Choroid plexus epithelial cell (primary cell): ENCODE measurements around the gene AUH.

Experiments
- DNase-seq: peaks from one replicate; pipeline ENCODE4 v3.0.0-alpha.2; 2010; ENCODE audit warnings: low read depth
- H3K4me3 ChIP-seq: 2 replicates; pipeline ENCODE4 v1.5.1; 2011; ENCODE audit warnings: low read depth, mild to moderate bottlenecking, control low read depth, low read length, moderate library complexity
- CTCF ChIP-seq: conservative IDR thresholded peaks from 2 replicates; pipeline ENCODE4 v1.5.1; 2011; ENCODE audit warnings: low read depth, mild to moderate bottlenecking, control low read depth, inconsistent platforms, low read length, moderate library complexity

AUH gene

DNA sequence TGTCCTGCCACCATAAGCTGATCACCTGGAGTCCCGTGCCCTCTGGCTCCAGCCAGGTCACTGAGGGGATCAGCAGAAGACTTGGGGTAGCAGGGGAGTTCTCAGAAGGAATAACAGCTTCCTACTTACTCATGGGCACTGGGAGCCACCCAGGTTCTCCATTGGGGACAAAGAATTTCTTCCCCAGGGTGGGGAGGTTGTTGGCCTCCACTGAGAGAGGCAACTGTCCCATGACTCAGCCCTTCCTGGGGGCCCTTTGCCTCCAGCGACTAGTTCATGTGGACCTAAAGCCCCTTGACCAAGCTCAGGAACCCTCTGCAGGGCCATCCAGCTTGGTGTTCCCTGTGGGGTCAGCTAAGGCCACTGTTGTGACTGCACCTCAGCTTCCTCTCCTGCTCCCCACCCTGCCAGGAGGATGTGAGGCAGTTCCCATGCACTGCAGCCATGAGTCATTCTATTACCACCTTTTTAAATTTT is 175.0 kb downstream of the AUH start:
- DNase-seq: no peak
- TF ChIP-seq CTCF: no peak
- no peak overlapping the region for H3K4me3 ChIP-seq

- TF ChIP-seq CTCF: no peak
- H3K4me3 ChIP-seq: no peak overlapping the region
- no peak for DNase-seq
Observed at GRCh38 chr9:91185193-91185886, 176.4 kb downstream of the AUH start.

GRCh38 chr9:91182429-91183225 is 179.1 kb downstream of the AUH start:
- H3K4me3 ChIP-seq: no peak overlapping the region
- DNase-seq: peak; percentile 47
- no peak for TF ChIP-seq CTCF

DNA sequence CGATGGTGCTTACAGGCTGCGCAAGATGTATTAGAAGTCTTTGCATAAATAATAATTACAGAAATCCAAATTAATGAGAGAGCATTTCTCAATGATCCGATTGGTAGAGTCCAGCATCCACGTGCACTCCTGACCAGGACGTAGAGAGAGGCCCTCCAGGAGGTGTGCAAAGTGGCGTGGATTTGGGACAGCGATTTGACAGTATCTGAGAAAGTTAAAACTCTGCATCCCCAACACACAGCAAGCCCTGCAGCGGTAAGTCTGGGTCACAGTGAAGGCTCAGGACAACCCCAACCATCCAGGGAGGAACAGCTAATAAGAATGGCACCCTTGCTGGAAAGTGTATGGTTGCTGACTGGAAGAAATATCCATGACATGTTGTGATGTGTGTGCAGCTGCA is 180.2 kb downstream of the AUH start:
- DNase-seq: no peak
- H3K4me3 ChIP-seq: no peak overlapping the region
- no peak for TF ChIP-seq CTCF

DNA sequence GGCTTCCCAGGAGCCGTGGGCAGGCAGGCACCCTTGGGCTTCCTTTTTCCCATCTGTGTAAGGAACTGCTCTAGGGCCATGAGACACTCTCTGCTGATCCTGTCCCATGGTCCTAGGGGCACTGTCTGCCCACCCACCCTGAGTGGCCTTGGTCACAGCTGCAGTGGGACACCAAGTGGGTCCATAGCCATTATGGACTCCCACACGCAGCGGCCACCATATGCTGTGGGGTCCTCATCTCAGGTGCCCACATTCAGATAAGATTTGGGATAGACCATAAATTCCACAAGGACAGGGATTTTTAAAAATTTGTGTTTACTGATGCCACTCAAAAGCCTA is 180.8 kb downstream of the AUH start:
- no peak overlapping the region for H3K4me3 ChIP-seq
- no peak for TF ChIP-seq CTCF
- no peak for DNase-seq

DNA sequence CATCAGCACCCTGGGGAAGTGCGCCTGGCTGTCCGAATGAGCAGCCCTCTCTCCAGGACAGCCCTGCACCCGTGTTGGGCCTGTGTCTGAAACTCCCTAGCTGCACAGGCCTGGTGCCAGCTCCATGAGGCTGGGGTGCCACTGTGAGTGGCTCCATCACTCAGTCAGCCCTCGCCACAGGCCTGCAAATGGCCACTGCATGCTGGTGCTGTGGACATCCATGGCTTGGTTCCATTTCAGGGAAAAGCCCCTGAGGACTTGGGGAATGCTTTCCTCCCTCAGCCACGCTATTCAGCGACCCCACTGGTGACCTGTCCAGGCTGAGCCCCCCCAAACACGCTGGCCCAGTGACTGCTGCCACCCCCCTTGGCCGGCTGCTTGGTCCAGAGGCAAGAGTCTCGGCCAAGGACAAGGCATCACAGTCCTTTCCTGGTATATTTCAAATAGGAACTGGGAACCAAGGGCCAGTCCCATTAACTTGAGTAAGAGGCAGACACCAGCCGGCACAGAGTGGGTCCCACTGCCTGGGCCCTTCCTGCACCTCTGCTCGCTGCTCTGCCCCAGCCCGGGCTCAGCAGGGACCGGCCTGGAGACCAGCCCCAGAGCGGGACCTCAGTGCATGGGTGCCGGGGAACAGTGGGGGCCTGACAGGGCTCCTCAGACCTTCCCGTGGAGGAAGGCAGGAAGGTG is 181.3 kb downstream of the AUH start:
- no peak for DNase-seq
- TF ChIP-seq CTCF: no peak
- H3K4me3 ChIP-seq: no peak overlapping the region
